ENCODE results near the gene EVC2.
"Not testable (repeated sequence)": the region's sequence is repeated elsewhere in the genome, so short reads cannot be mapped to it uniquely, and the experiment has no call there.

The EVC2 gene

GRCh38 chr4:5746250-5746649 lies 37.9 kb upstream of the EVC2 start:
- DNase-seq, result no peak

GRCh38 chr4:5742968-5743367 lies 34.6 kb upstream of the EVC2 start:
- DNase-seq, result no peak

- no peak for DNase-seq
These were observed 34.0 kb upstream of the EVC2 start for GRCh38 chr4:5742388-5742787.

GRCh38 chr4:5738061-5738460 lies 29.7 kb upstream of the EVC2 start:
- no peak for DNase-seq

- DNase-seq, result no peak
These were observed 27.1 kb upstream of the EVC2 start for GRCh38 chr4:5735463-5735862.

GRCh38 chr4:5734853-5735252 lies 26.5 kb upstream of the EVC2 start:
- DNase-seq, result no peak

- DNase-seq, result no peak
These were observed 23.8 kb upstream of the EVC2 start for GRCh38 chr4:5732158-5732557.

GRCh38 chr4:5730993-5731990 lies 22.9 kb upstream of the EVC2 start:
- DNase-seq, result no peak

- DNase-seq, result no peak
These were observed 22.1 kb upstream of the EVC2 start for GRCh38 chr4:5730436-5730835.

GRCh38 chr4:5728412-5728811 lies 20.1 kb upstream of the EVC2 start:
- DNase-seq, result not testable (repeated sequence)

- DNase-seq, result no peak
These were observed 16.0 kb upstream of the EVC2 start for GRCh38 chr4:5724377-5724776.

GRCh38 chr4:5722328-5722727 lies 14.0 kb upstream of the EVC2 start:
- no peak for DNase-seq

GRCh38 chr4:5721923-5722322 lies 13.6 kb upstream of the EVC2 start:
- no peak for DNase-seq

GRCh38 chr4:5720980-5721379 lies 12.6 kb upstream of the EVC2 start:
- no peak for DNase-seq

- DNase-seq, result no peak
These were observed 11.9 kb upstream of the EVC2 start for GRCh38 chr4:5720157-5720850.

GRCh38 chr4:5719350-5720055 lies 11.1 kb upstream of the EVC2 start:
- no peak for DNase-seq

- no peak for DNase-seq
These were observed 10.1 kb upstream of the EVC2 start for GRCh38 chr4:5718411-5718810.

GRCh38 chr4:5717449-5718158 lies 9.2 kb upstream of the EVC2 start:
- no peak for DNase-seq

- no peak for DNase-seq
These were observed 8.0 kb upstream of the EVC2 start for GRCh38 chr4:5716391-5716790.

- no peak for DNase-seq
These were observed 7.0 kb upstream of the EVC2 start for GRCh38 chr4:5715357-5715756.

GRCh38 chr4:5713861-5714260 lies 5.5 kb upstream of the EVC2 start:
- DNase-seq, result no peak

- DNase-seq, result no peak
These were observed 4.6 kb upstream of the EVC2 start for GRCh38 chr4:5712931-5713330.

- no peak for DNase-seq
These were observed 4.2 kb upstream of the EVC2 start for GRCh38 chr4:5712517-5712916.

Measured in stimulated activated CD4-positive, alpha-beta T cell treated with anti-CD3 and anti-CD28 coated beads, Interleukin-4, amount 100 ng/mL, for 1 hour (primary cell).